DND-41 (cell line): ENCODE data around the gene PLD1.

Source experiments
- EZH2 ChIP-seq: IDR thresholded peaks from 3 replicates; pipeline ENCODE4 v1.6.1; 2012; ENCODE audit warnings: borderline replicate concordance, low read depth, mild to moderate bottlenecking, moderate library complexity, low read length, inconsistent platforms; ENCODE audit not compliant: severe bottlenecking
- TF ChIP-seq, protein P1 (sequence below): IDR thresholded peaks from 2 replicates; pipeline ENCODE4 v1.5.1; 2012; ENCODE audit warnings: borderline replicate concordance, low read length, moderate library complexity, mild to moderate bottlenecking; ENCODE audit not compliant: poor library complexity, severe bottlenecking; ENCODE audit errors: extremely low read depth

GRCh38 chr3:171824824-171825221, 14.5 kb upstream of the PLD1 start:
- TF ChIP-seq, protein P1, sequence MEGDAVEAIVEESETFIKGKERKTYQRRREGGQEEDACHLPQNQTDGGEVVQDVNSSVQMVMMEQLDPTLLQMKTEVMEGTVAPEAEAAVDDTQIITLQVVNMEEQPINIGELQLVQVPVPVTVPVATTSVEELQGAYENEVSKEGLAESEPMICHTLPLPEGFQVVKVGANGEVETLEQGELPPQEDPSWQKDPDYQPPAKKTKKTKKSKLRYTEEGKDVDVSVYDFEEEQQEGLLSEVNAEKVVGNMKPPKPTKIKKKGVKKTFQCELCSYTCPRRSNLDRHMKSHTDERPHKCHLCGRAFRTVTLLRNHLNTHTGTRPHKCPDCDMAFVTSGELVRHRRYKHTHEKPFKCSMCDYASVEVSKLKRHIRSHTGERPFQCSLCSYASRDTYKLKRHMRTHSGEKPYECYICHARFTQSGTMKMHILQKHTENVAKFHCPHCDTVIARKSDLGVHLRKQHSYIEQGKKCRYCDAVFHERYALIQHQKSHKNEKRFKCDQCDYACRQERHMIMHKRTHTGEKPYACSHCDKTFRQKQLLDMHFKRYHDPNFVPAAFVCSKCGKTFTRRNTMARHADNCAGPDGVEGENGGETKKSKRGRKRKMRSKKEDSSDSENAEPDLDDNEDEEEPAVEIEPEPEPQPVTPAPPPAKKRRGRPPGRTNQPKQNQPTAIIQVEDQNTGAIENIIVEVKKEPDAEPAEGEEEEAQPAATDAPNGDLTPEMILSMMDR, result no peak
- no peak for TF ChIP-seq EZH2
